B cell (primary cell): ENCODE measurements around the gene LVRN. TPM values are rescaled to one million over a fixed set of nuclear protein-coding genes. Genes with fewer than 3 reads are reported as not detected.

Source experiments
- ATAC-seq: fragments of 200-7000 bp; cut with Tn5 transposase; one replicate; pipeline ENCODE4 v1.10.0; 2021; ENCODE audit warnings: low read depth, mild to moderate bottlenecking, moderate number of reproducible peaks, moderate library complexity
- CTCF ChIA-PET: fragments of 350-600 bp; sonication (Branson Sonifier 250); formaldehyde crosslinking; loops from one replicate; lab custom pipeline; 2021; ENCODE audit warnings: antibody characterized with exemption, inconsistent platforms; lab: Charles Lee
- POLR2A ChIA-PET: fragments of 350-600 bp; sonication (Branson Sonifier 250); formaldehyde crosslinking; loops from one replicate; lab custom pipeline; 2021; ENCODE audit warnings: antibody characterized with exemption; lab: Charles Lee
- DNase-seq: peaks from one replicate; pipeline ENCODE4 v3.0.0; 2013
- H2AFZ ChIP-seq: 2 replicates; pipeline ENCODE4 v1.6.1; 2012; ENCODE audit warnings: mild to moderate bottlenecking, low read depth, low read length; ENCODE audit not compliant: insufficient read depth, poor library complexity, severe bottlenecking
- H3K27ac ChIP-seq, 2 donors: 1 replicate in 1 of 2; 2 replicates in 1 of 2; pipeline ENCODE4 v1.5.1; 2012 to 2013; ENCODE audit warnings: low read length in 2 of 2, mild to moderate bottlenecking in 2 of 2, moderate library complexity in 1 of 2
- H3K27me3 ChIP-seq, 4 experiments: fragments of 200-600 bp in 1 of 4; sonication (generic) in 1 of 4; replicated peaks in 1 of 4; 1 replicate in 2 of 4; 2 replicates in 2 of 4; pipeline versions ENCODE4 v1.6.1 to v1.7.0; 2013 to 2016; ENCODE audit warnings: low read length in 3 of 4, mild to moderate bottlenecking in 2 of 4, mixed read lengths in 1 of 4, moderate library complexity in 1 of 4; ENCODE audit not compliant: insufficient read depth in 4 of 4, control insufficient read depth in 3 of 4; ENCODE audit errors: control extremely low read depth in 1 of 4
- H3K36me3 ChIP-seq, 2 experiments: replicated peaks in 1 of 2; 1 replicate in 1 of 2; 2 replicates in 1 of 2; pipeline versions ENCODE4 v1.6.1 to v1.7.1; 2013; ENCODE audit warnings: low read length in 1 of 2; ENCODE audit not compliant: insufficient read depth in 2 of 2, control insufficient read depth in 1 of 2; ENCODE audit errors: control extremely low read depth in 1 of 2, extremely low read depth in 1 of 2
- H3K4me1 ChIP-seq, 2 donors: fragments of 200-600 bp in 1 of 2; sonication (generic) in 1 of 2; 1 replicate in 1 of 2; 2 replicates in 1 of 2; pipeline versions ENCODE4 v1.5.1 to v1.6.1; 2013 to 2017; ENCODE audit warnings: low read length in 2 of 2; ENCODE audit not compliant: control insufficient read depth in 2 of 2, insufficient read depth in 2 of 2
- H3K4me2 ChIP-seq: replicated peaks from 2 replicates; pipeline ENCODE3; 2012; ENCODE audit warnings: mild to moderate bottlenecking, low read depth, low read length; ENCODE audit not compliant: poor library complexity, severe bottlenecking
- H3K4me3 ChIP-seq, 5 experiments: fragments of 200-600 bp in 1 of 5; sonication (generic) in 1 of 5; 1 replicate in 3 of 5; 2 replicates in 2 of 5; pipeline versions ENCODE4 v1.5.1 to v1.7.0; 2011 to 2016; ENCODE audit warnings: low read length in 4 of 5, mild to moderate bottlenecking in 4 of 5, low read depth in 2 of 5, control low read depth in 1 of 5, moderate library complexity in 1 of 5; ENCODE audit not compliant: insufficient read depth in 1 of 5; ENCODE audit errors: control extremely low read depth in 1 of 5, extremely low read depth in 1 of 5
- H3K79me2 ChIP-seq: fragments of 200-600 bp; sonication (generic); one replicate; pipeline ENCODE4 v1.6.0; 2016; ENCODE audit warnings: low read length; ENCODE audit not compliant: control insufficient read depth, insufficient read depth
- H3K9ac ChIP-seq: fragments of 200-600 bp; sonication (generic); 2 replicates; pipeline ENCODE4 v1.6.1; 2017; ENCODE audit warnings: mild to moderate bottlenecking, low read length, moderate library complexity
- H3K9me3 ChIP-seq, 3 donors: one replicate each; pipeline versions ENCODE4 v1.6.1 to v1.7.1; 2013; ENCODE audit warnings: low read length in 2 of 3; ENCODE audit not compliant: control insufficient read depth in 2 of 3, insufficient read depth in 1 of 3; ENCODE audit errors: control extremely low read depth in 1 of 3
- H4K20me1 ChIP-seq: 2 replicates; pipeline ENCODE4 v1.6.0; 2012; ENCODE audit warnings: mild to moderate bottlenecking, low read length; ENCODE audit not compliant: insufficient read depth, control insufficient read depth, poor library complexity, severe bottlenecking
- H3K27ac Mint-ChIP-seq: one replicate; pipeline ENCODE4 v1.8.0; 2021; ENCODE audit warnings: mixed read lengths
- H3K27me3 Mint-ChIP-seq: one replicate; pipeline ENCODE4 v1.8.0; 2021; ENCODE audit warnings: mixed read lengths
- H3K4me1 Mint-ChIP-seq: one replicate; pipeline ENCODE4 v1.8.0; 2021; ENCODE audit warnings: mixed read lengths
- H3K4me3 Mint-ChIP-seq: one replicate; pipeline ENCODE4 v1.8.0; 2021; ENCODE audit warnings: mixed read lengths
- H3K9me3 Mint-ChIP-seq: one replicate; pipeline ENCODE4 v1.8.0; 2022; ENCODE audit warnings: mixed read lengths; ENCODE audit not compliant: insufficient read depth
- EZH2 ChIP-seq: IDR thresholded peaks from 2 replicates; pipeline ENCODE4 v1.6.1; 2012; ENCODE audit warnings: borderline replicate concordance, low read depth, mild to moderate bottlenecking, moderate library complexity, low read length; ENCODE audit not compliant: insufficient read depth, poor library complexity, severe bottlenecking
- WGBS: methylation state at CpG from one replicate; pipeline ENCODE4 v1.1.5; 2013; ENCODE audit warnings: missing lambda C conversion rate; ENCODE audit not compliant: insufficient coverage; 5-methylcytosine and 5-hydroxymethylcytosine counted together
- intact Hi-C: fragments of 100-400 bp; cut with micrococcal nuclease; formaldehyde crosslinking; loops from one replicate; pipeline ENCODE4 v1.10.0; 2022
- polyA plus RNA-seq: library from polyadenylated mRNA; depleted of rRNA; stranded (reverse); fragments of >200 nt; gene quantifications from 2 replicates; pipeline ENCODE4 v1.2.3, GENCODE V29; 2012
- total RNA-seq, 2 donors: library from RNA; stranded (reverse); fragments of 120-200 nt in 1 of 2; gene quantifications; 1 replicate in 1 of 2; 2 replicates in 1 of 2; pipeline versions ENCODE4 v1.2.3 to v1.2.4, GENCODE V29; 2013 to 2022
- TF ChIP-seq, protein P1 (sequence below): fragments of 200-600 bp; IDR thresholded peaks from one replicate; pipeline ENCODE4 v1.8.0; 2022; ENCODE audit warnings: antibody characterized with exemption, mild to moderate bottlenecking

LVRN gene
- total and polyA plus RNA-seq, 2 donors (not counting 1 experiment from before 2014, with no cell fraction given), result not detected

DNA sequence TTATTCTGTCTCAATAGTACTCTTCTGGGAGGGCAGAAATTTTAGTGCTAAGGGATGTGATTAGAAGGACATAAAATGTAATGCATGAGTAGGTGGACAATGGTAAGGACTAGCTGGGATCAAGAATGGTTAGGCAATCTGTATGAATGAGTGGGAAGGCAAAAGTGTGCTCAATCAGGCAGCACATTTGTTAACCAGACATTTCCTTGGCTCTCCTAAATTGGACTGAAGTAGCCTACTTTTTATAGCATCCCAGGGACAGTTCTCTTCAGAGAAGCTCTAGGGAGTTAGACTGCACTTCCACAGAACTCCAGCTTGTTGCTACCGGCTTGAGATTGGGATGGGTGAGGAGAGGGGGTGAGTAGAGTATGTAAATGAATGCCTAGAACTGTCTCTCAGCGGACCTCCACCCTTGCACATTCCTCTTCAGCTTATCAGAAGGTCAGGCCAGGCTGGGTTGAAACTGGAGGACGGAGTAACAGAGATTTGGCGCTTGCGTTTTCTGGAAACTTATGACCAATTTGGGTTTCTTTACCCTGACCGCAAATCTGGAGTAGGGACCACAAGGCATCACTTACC lies 51.0 kb downstream of the LVRN start:
- Mint-ChIP-seq H3K9me3 (no peaks in the 10 kb centered on the region), H3K4me1 (no peaks in the 10 kb centered on the region), H3K4me3 (no peak overlapping the region), H3K27me3 (peaks cover 5% of the 10 kb centered on the region), H3K27ac (no peak overlapping the region)
- H3K79me2 ChIP-seq, result no peaks in the 10 kb centered on the region
- TF ChIP-seq, protein P1, sequence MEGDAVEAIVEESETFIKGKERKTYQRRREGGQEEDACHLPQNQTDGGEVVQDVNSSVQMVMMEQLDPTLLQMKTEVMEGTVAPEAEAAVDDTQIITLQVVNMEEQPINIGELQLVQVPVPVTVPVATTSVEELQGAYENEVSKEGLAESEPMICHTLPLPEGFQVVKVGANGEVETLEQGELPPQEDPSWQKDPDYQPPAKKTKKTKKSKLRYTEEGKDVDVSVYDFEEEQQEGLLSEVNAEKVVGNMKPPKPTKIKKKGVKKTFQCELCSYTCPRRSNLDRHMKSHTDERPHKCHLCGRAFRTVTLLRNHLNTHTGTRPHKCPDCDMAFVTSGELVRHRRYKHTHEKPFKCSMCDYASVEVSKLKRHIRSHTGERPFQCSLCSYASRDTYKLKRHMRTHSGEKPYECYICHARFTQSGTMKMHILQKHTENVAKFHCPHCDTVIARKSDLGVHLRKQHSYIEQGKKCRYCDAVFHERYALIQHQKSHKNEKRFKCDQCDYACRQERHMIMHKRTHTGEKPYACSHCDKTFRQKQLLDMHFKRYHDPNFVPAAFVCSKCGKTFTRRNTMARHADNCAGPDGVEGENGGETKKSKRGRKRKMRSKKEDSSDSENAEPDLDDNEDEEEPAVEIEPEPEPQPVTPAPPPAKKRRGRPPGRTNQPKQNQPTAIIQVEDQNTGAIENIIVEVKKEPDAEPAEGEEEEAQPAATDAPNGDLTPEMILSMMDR, result no peak
- no peak for TF ChIP-seq EZH2
- no peak overlapping the region for H3K4me2 ChIP-seq
- no peak for DNase-seq
- CTCF ChIA-PET, result no interaction called here
- H4K20me1 ChIP-seq, result no peaks in the 10 kb centered on the region
- no peak overlapping the region for H2AFZ ChIP-seq
- no peaks in the 10 kb centered on the region for H3K9me3 ChIP-seq
- no peaks in the 10 kb centered on the region for H3K27me3 ChIP-seq
- H3K9ac ChIP-seq, result no peak overlapping the region
- H3K4me1 ChIP-seq, result no peaks in the 10 kb centered on the region
- POLR2A ChIA-PET, result no interaction called here
- no peak for ATAC-seq
- intact Hi-C loops, result no loop called here
- no peaks in the 10 kb centered on the region for H3K36me3 ChIP-seq
- 81% methylated on average over 3 of the region's 6 CpGs for WGBS
- H3K4me3 ChIP-seq, result no peak overlapping the region
- H3K27ac ChIP-seq, result no peak overlapping the region

GRCh38 chr5:116013936-116014335 lies 51.7 kb downstream of the LVRN start:
- Mint-ChIP-seq H3K4me1 (no peaks in the 10 kb centered on the region), H3K9me3 (no peaks in the 10 kb centered on the region), H3K27ac (no peak overlapping the region), H3K27me3 (peaks cover 5% of the 10 kb centered on the region), H3K4me3 (no peak overlapping the region)
- H2AFZ ChIP-seq, result no peak overlapping the region
- ChIA-PET POLR2A (no interaction called here), CTCF (no interaction called here)
- intact Hi-C loops, result no loop called here
- no peak overlapping the region for H3K4me3 ChIP-seq
- no peaks in the 10 kb centered on the region for H4K20me1 ChIP-seq
- H3K27me3 ChIP-seq, result no peaks in the 10 kb centered on the region
- no peak overlapping the region for H3K4me2 ChIP-seq
- no peaks in the 10 kb centered on the region for H3K9me3 ChIP-seq
- no peaks in the 10 kb centered on the region for H3K4me1 ChIP-seq
- H3K36me3 ChIP-seq, result no peaks in the 10 kb centered on the region
- DNase-seq (no peak), ATAC-seq (no peak)
- H3K27ac ChIP-seq, result no peak overlapping the region
- no peaks in the 10 kb centered on the region for H3K79me2 ChIP-seq
- H3K9ac ChIP-seq, result no peak overlapping the region
- TF ChIP-seq EZH2, result no peak
- TF ChIP-seq, protein P1, result no peak
